H1 (cell line): ENCODE data around the gene CTNNA3. TPM values are rescaled to one million over a fixed set of nuclear protein-coding genes. Genes with fewer than 3 reads are reported as not detected.

Source experiments
- CTCF ChIA-PET: fragments of 300-600 bp; sonication (Branson Sonifier 250); formaldehyde crosslinking; loops from one replicate; lab custom pipeline; 2021; ENCODE audit not compliant: partially characterized antibody; lab: Charles Lee
- POLR2A ChIA-PET: fragments of 300-600 bp; sonication (Branson Sonifier 250); formaldehyde crosslinking; loops from one replicate; lab custom pipeline; 2021; ENCODE audit warnings: inconsistent platforms; ENCODE audit not compliant: partially characterized antibody; lab: Charles Lee
- DNase-seq, 2 experiments: peaks; one replicate each; pipeline versions ENCODE4 v3.0.0 to v3.0.0-alpha.2; 2010 to 2022; ENCODE audit warnings: low spot score in 2 of 2, low read depth in 1 of 2, mixed read lengths in 1 of 2
- FAIRE-seq: peaks from 2 replicates; lab custom pipeline; 2011; peaks lifted over from hg19 to GRCh38; lab: Jason Lieb, UNC
- H2AFZ ChIP-seq: 2 replicates; pipeline ENCODE4 v1.8.1; 2012; ENCODE audit warnings: low read length, inconsistent platforms
- H2AK5ac ChIP-seq: 2 replicates; pipeline ENCODE4 v1.6.1; 2013; ENCODE audit warnings: low read depth, low read length
- H2BK120ac ChIP-seq: replicated peaks from 2 replicates; pipeline ENCODE3; 2013; ENCODE audit warnings: low read depth, low read length, inconsistent platforms
- H2BK12ac ChIP-seq: 2 replicates; pipeline ENCODE4 v1.6.1; 2013; ENCODE audit warnings: low read depth, low read length
- H2BK15ac ChIP-seq: 2 replicates; pipeline ENCODE4 v1.6.1; 2013; ENCODE audit warnings: low read length
- H2BK20ac ChIP-seq: 2 replicates; pipeline ENCODE4 v1.6.1; 2013; ENCODE audit warnings: low read length
- H2BK5ac ChIP-seq: 2 replicates; pipeline ENCODE4 v1.6.1; 2013; ENCODE audit warnings: low read depth, low read length
- H3K14ac ChIP-seq: 2 replicates; pipeline ENCODE4 v1.6.1; 2013; ENCODE audit warnings: inconsistent platforms; ENCODE audit not compliant: insufficient read length
- H3K18ac ChIP-seq: 2 replicates; pipeline ENCODE4 v1.6.1; 2013; ENCODE audit warnings: low read length; ENCODE audit errors: extremely low read depth
- H3K23ac ChIP-seq: 2 replicates; pipeline ENCODE4 v1.6.1; 2013; ENCODE audit warnings: inconsistent platforms; ENCODE audit not compliant: insufficient read length
- H3K23me2 ChIP-seq: 2 replicates; pipeline ENCODE4 v1.6.1; 2013; ENCODE audit warnings: low read depth, low read length
- H3K27ac ChIP-seq: 2 replicates; pipeline ENCODE4 v1.6.1; 2011; ENCODE audit warnings: low read depth, low read length, inconsistent platforms
- H3K27me3 ChIP-seq, 4 experiments: replicated peaks in 1 of 4; 1 replicate in 1 of 4; 2 replicates in 3 of 4; pipeline versions ENCODE4 v1.6.1 to v1.8.1; 2011 to 2013; ENCODE audit warnings: low read length in 3 of 4, mild to moderate bottlenecking in 3 of 4, inconsistent platforms in 2 of 4, mixed read lengths in 2 of 4, moderate library complexity in 1 of 4; ENCODE audit not compliant: control insufficient read depth in 3 of 4, insufficient read depth in 3 of 4; ENCODE audit errors: extremely low read depth in 1 of 4
- H3K36me3 ChIP-seq, 4 experiments: 2 replicates each; pipeline versions ENCODE4 v1.6.1 to v1.8.1; 2011 to 2013; ENCODE audit warnings: mild to moderate bottlenecking in 4 of 4, low read length in 3 of 4, moderate library complexity in 2 of 4, control low read depth in 1 of 4, inconsistent platforms in 1 of 4; ENCODE audit not compliant: insufficient read depth in 4 of 4, control insufficient read depth in 2 of 4
- H3K4ac ChIP-seq: replicated peaks from 2 replicates; pipeline ENCODE3; 2013; ENCODE audit warnings: low read length, low read depth, mixed read lengths, inconsistent platforms; ENCODE audit not compliant: insufficient read length
- H3K4me1 ChIP-seq, 4 experiments: replicated peaks in 1 of 4; 1 replicate in 1 of 4; 2 replicates in 3 of 4; pipeline versions ENCODE4 v1.6.1 to v1.8.1; 2011 to 2013; ENCODE audit warnings: low read length in 3 of 4, inconsistent platforms in 2 of 4, mixed read lengths in 1 of 4; ENCODE audit not compliant: insufficient read depth in 4 of 4, control insufficient read depth in 3 of 4
- H3K4me2 ChIP-seq, 2 experiments: 2 replicates each; pipeline versions ENCODE4 v1.6.1 to v1.8.1; 2011 to 2013; ENCODE audit warnings: low read depth in 2 of 2, low read length in 2 of 2, control low read depth in 1 of 2, inconsistent platforms in 1 of 2, mild to moderate bottlenecking in 1 of 2; ENCODE audit not compliant: insufficient read depth in 1 of 2
- H3K4me3 ChIP-seq, 4 experiments: fragments of 200-600, 300-600 bp in 1 of 4; sonication (generic), shearing (Covaris generic), sonication (Bioruptor Twin) in 1 of 4; 2 replicates each; pipeline versions ENCODE4 v1.5.1 to v1.8.1; 2011 to 2016; ENCODE audit warnings: low read length in 4 of 4, low read depth in 3 of 4, control low read depth in 2 of 4, inconsistent platforms in 2 of 4, mild to moderate bottlenecking in 2 of 4, mixed read lengths in 1 of 4, moderate library complexity in 1 of 4; ENCODE audit not compliant: insufficient read depth in 2 of 4; ENCODE audit errors: extremely low read depth in 1 of 4
- H3K56ac ChIP-seq: replicated peaks from 2 replicates; pipeline ENCODE3; 2013; ENCODE audit warnings: low read depth, mild to moderate bottlenecking, mixed read lengths, low read length, inconsistent platforms; ENCODE audit not compliant: insufficient read length
- H3K79me1 ChIP-seq: 2 replicates; pipeline ENCODE4 v1.6.1; 2013; ENCODE audit warnings: low read depth, low read length, control low read depth
- H3K79me2 ChIP-seq, 2 experiments: 2 replicates each; pipeline versions ENCODE4 v1.6.1 to v1.8.1; 2012 to 2013; ENCODE audit warnings: low read length in 2 of 2, mild to moderate bottlenecking in 2 of 2, inconsistent platforms in 1 of 2; ENCODE audit not compliant: insufficient read depth in 2 of 2, control insufficient read depth in 1 of 2
- H3K9ac ChIP-seq, 4 experiments: replicated peaks in 1 of 4; 1 replicate in 1 of 4; 2 replicates in 3 of 4; pipeline versions ENCODE4 v1.6.1 to v1.8.1; 2011 to 2013; ENCODE audit warnings: low read depth in 3 of 4, low read length in 3 of 4, control low read depth in 2 of 4, mild to moderate bottlenecking in 2 of 4, moderate library complexity in 2 of 4, inconsistent platforms in 1 of 4; ENCODE audit errors: extremely low read depth in 1 of 4
- H3K9me3 ChIP-seq, 2 experiments: 2 replicates each; pipeline versions ENCODE4 v1.6.1 to v1.8.1; 2012 to 2013; ENCODE audit warnings: mild to moderate bottlenecking in 2 of 2, moderate library complexity in 2 of 2, control low read depth in 1 of 2, inconsistent platforms in 1 of 2, low read depth in 1 of 2, low read length in 1 of 2, mixed read lengths in 1 of 2; ENCODE audit not compliant: insufficient read depth in 2 of 2
- H4K20me1 ChIP-seq, 2 experiments: replicated peaks in 1 of 2; 2 replicates each; pipeline versions ENCODE3 to v1.8.1; 2011 to 2013; ENCODE audit warnings: inconsistent platforms in 2 of 2, low read length in 2 of 2, mild to moderate bottlenecking in 1 of 2; ENCODE audit not compliant: insufficient read depth in 2 of 2, control insufficient read depth in 1 of 2
- H4K5ac ChIP-seq: 2 replicates; pipeline ENCODE4 v1.6.1; 2013; ENCODE audit warnings: low read length, low read depth, mixed read lengths, inconsistent platforms; ENCODE audit not compliant: insufficient read length
- H4K8ac ChIP-seq: 2 replicates; pipeline ENCODE4 v1.8.0; 2013; ENCODE audit warnings: mild to moderate bottlenecking, moderate library complexity, low read length, inconsistent platforms; ENCODE audit not compliant: insufficient read depth; ENCODE audit errors: extremely low read depth
- H4K91ac ChIP-seq: replicated peaks from 2 replicates; pipeline ENCODE3; 2013; ENCODE audit warnings: low read length, mixed read lengths, inconsistent platforms; ENCODE audit not compliant: insufficient read length
- ASH2L ChIP-seq: fragments of 200-600, 300-600 bp; sonication (generic); IDR thresholded peaks from one replicate; pipeline ENCODE4 v1.7.1; 2017; ENCODE audit warnings: low read length
- BACH1 ChIP-seq: IDR thresholded peaks from 2 replicates; pipeline ENCODE4 v1.6.1; 2012; ENCODE audit warnings: low read length, improper control_type of control experiment
- NANOG ChIP-seq: IDR thresholded peaks from 2 replicates; pipeline ENCODE4 v1.6.1; 2011; ENCODE audit warnings: low read length, low read depth, mild to moderate bottlenecking, inconsistent platforms; ENCODE audit not compliant: insufficient read depth, poor library complexity, severe bottlenecking
- POLR2A ChIP-seq, 2 experiments: IDR thresholded peaks; 1 replicate in 1 of 2; 2 replicates in 1 of 2; pipeline ENCODE4 v1.6.1; 2011; ENCODE audit warnings: low read depth in 2 of 2, low read length in 2 of 2, mild to moderate bottlenecking in 2 of 2; ENCODE audit errors: control extremely low read depth in 1 of 2
- RAD21 ChIP-seq, 2 experiments: IDR thresholded peaks in 1 of 2; conservative IDR thresholded peaks in 1 of 2; 2 replicates each; pipeline ENCODE4 v1.6.1; 2011; ENCODE audit warnings: low read depth in 2 of 2, low read length in 2 of 2, improper control_type of control experiment in 1 of 2, inconsistent platforms in 1 of 2, mild to moderate bottlenecking in 1 of 2, moderate library complexity in 1 of 2
- SIN3A ChIP-seq, 2 experiments: IDR thresholded peaks in 1 of 2; conservative IDR thresholded peaks in 1 of 2; 2 replicates each; pipeline ENCODE4 v1.6.1; 2011 to 2012; ENCODE audit warnings: low read length in 2 of 2, improper control_type of control experiment in 1 of 2, low read depth in 1 of 2, mild to moderate bottlenecking in 1 of 2
- SIX5 ChIP-seq: IDR thresholded peaks from 2 replicates; pipeline ENCODE4 v1.6.1; 2011; ENCODE audit warnings: mild to moderate bottlenecking, low read depth, low read length
- TAF1 ChIP-seq: IDR thresholded peaks from 2 replicates; pipeline ENCODE4 v1.6.1; 2011; ENCODE audit warnings: mild to moderate bottlenecking, low read depth, low read length
- TBP ChIP-seq: IDR thresholded peaks from 2 replicates; pipeline ENCODE4 v1.6.1; 2011; ENCODE audit warnings: low read depth, low read length, improper control_type of control experiment
- WGBS, 2 experiments: shearing (Covaris generic) in 1 of 2; methylation state at CpG; one replicate each; pipeline versions ENCODE4 v1.1.6 to v1.1.7; 2013 to 2015; ENCODE audit warnings: low lambda C conversion rate in 2 of 2, mixed read lengths in 2 of 2, inconsistent platforms in 1 of 2, low coverage in 1 of 2, missing lambda C conversion rate in 1 of 2; ENCODE audit not compliant: insufficient replicate concordance in 2 of 2, insufficient coverage in 1 of 2, insufficient read length in 1 of 2; ENCODE audit errors: extremely low coverage in 1 of 2, missing lambda C conversion rate in 1 of 2; 5-methylcytosine and 5-hydroxymethylcytosine counted together
- polyA plus RNA-seq, 7 experiments: library from polyadenylated mRNA; depleted of rRNA in 3 of 7; stranded (reverse) in 5 of 7; unstranded in 2 of 7; fragments of >200 nt in 5 of 7; fragments of 200-250 nt in 2 of 7; gene quantifications; 1 replicate in 5 of 7; 2 replicates in 1 of 7; 4 replicates in 1 of 7; pipeline versions ENCODE4 v1.2.1 to v1.2.3, GENCODE V29; 2011 to 2013; ENCODE audit warnings: missing spikeins in 2 of 7, mixed read lengths in 2 of 7
- total RNA-seq: library from RNA; stranded (reverse); fragmentation: NEBNext Ultra II Directional; extraction: Animal tissue kit (Norgen Biotek cat#: 25700); gene quantifications from 2 replicates; pipeline ENCODE4 v1.2.1, GENCODE V29; 2021
- TF ChIP-seq, protein P1 (sequence below): IDR thresholded peaks from 2 replicates; pipeline ENCODE4 v1.6.1; 2011; ENCODE audit warnings: low read length, improper control_type of control experiment

CTNNA3 gene
- total and polyA plus RNA-seq, 2 of the 8 experiments (the other 6 are each of a cell fraction or from before 2014, with no cell fraction given), result 1.3 to 1.5 TPM

- FAIRE-seq, result no peak
- no peak overlapping the region for H3K14ac ChIP-seq
- H4K91ac ChIP-seq, result no peak overlapping the region
- no peaks in the 10 kb centered on the region for H3K79me1 ChIP-seq
- H3K9ac ChIP-seq, result no peak overlapping the region
- H4K20me1 ChIP-seq, result no peaks in the 10 kb centered on the region
- no peak overlapping the region for H2BK20ac ChIP-seq
- H3K4me2 ChIP-seq, result peak overlapping the region; percentile 69 to 97
- no peak overlapping the region for H2BK120ac ChIP-seq
- no peak overlapping the region for H3K4ac ChIP-seq
- peaks cover 0 to 21% (median 18%) of the 10 kb centered on the region in 4 experiments; a peak in 6 of 7 replicates for H3K27me3 ChIP-seq
- peaks cover 3% of the 10 kb centered on the region; the same call in 1 of the 2 replicates for H3K23me2 ChIP-seq
- H2AFZ ChIP-seq, result no peak overlapping the region
- H2BK12ac ChIP-seq, result no peak overlapping the region
- 67% methylated on average over 5 of the region's 5 CpGs; no CpG with 5 or more reads in 1 of the 2 experiments for WGBS, 2 experiments
- no peak overlapping the region for H2AK5ac ChIP-seq
- H4K8ac ChIP-seq, result no peak overlapping the region
- peak overlapping the region in 1 of 4 experiments; percentile 57; a peak in 2 of 8 replicates for H3K4me3 ChIP-seq
- H4K5ac ChIP-seq, result no peak overlapping the region
- no peak overlapping the region for H2BK5ac ChIP-seq
- no peak overlapping the region for H3K18ac ChIP-seq
- TF ChIP-seq BACH1 (no peak), SIX5 (no peak), ASH2L (no peak), TBP (no peak), NANOG (no peak), TAF1 (no peak), RAD21 (IDR thresholded peaks at IDR 0.05 in 1 of 2, conservative IDR thresholded peaks at IDR 0.05 in 1 of 2; ENCODE audit: low read depth in 2 of 2, low read length in 2 of 2) (no peak), POLR2A (IDR thresholded peaks at IDR 0.05; ENCODE audit: control extremely low read depth in 1 of 2, low read depth in 2 of 2, low read length in 2 of 2) (no peak), SIN3A (conservative IDR thresholded peaks at IDR 0.05 in 1 of 2, IDR thresholded peaks at IDR 0.05 in 1 of 2; ENCODE audit: low read depth in 1 of 2, low read length in 2 of 2) (no peak)
- TF ChIP-seq, protein P1, sequence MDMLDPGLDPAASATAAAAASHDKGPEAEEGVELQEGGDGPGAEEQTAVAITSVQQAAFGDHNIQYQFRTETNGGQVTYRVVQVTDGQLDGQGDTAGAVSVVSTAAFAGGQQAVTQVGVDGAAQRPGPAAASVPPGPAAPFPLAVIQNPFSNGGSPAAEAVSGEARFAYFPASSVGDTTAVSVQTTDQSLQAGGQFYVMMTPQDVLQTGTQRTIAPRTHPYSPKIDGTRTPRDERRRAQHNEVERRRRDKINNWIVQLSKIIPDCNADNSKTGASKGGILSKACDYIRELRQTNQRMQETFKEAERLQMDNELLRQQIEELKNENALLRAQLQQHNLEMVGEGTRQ, result no peak
- no peak overlapping the region for H3K56ac ChIP-seq
- POLR2A ChIA-PET, result no interaction called here
- DNase-seq, result no peak
- no peak overlapping the region for H3K23ac ChIP-seq
- H3K36me3 ChIP-seq, result no peaks in the 10 kb centered on the region
- H2BK15ac ChIP-seq, result no peak overlapping the region
- H3K79me2 ChIP-seq, result no peaks in the 10 kb centered on the region
- no peak overlapping the region for H3K27ac ChIP-seq
- CTCF ChIA-PET, result interaction anchor here (0.6 to 5.6 kb wide), 7 partner anchors 11 to 594 kb away, joined by 3 to 33 read pairs (median 3); no protein-coding TSS in a partner anchor
- peaks cover 2 to 16% (median 12%) of the 10 kb centered on the region in 4 experiments for H3K4me1 ChIP-seq
- no peaks in the 10 kb centered on the region for H3K9me3 ChIP-seq
Measured at GRCh38 chr10:66926841-66927240, 769.2 kb downstream of the CTNNA3 start.
